Endothelial cell of umbilical vein (primary cell): Measurements from ENCODE around the gene ZNF516. TPM values are rescaled to one million over a fixed set of nuclear protein-coding genes. Genes with fewer than 3 reads are reported as not detected.

Experiments
- BruUV-seq: library from RNA; stranded (reverse); fragments of 400-500 nt; replicated peaks from 2 replicates; lab custom pipeline; 2021; lab: Mats Ljungman, UMichigan
- CTCF ChIA-PET: fragments of 300-600, 350-600 bp; sonication (Branson Sonifier 250); formaldehyde crosslinking; loops from one replicate; lab custom pipeline; 2021; ENCODE audit warnings: antibody characterized with exemption, inconsistent platforms; lab: Charles Lee
- POLR2A ChIA-PET: fragments of 300-600, 350-600 bp; sonication (Branson Sonifier 250); formaldehyde crosslinking; loops from one replicate; lab custom pipeline; 2021; ENCODE audit warnings: antibody characterized with exemption, inconsistent platforms; lab: Charles Lee
- DNase-seq: peaks from one replicate; pipeline ENCODE4 v3.0.0-alpha.2; 2011; ENCODE audit warnings: low read depth, low spot score
- FAIRE-seq: peaks from 2 replicates; lab custom pipeline; 2011; peaks lifted over from hg19 to GRCh38; lab: Jason Lieb, UNC
- H2AFZ ChIP-seq: 2 replicates; pipeline ENCODE4 v1.6.0; 2012; ENCODE audit warnings: low read depth, low read length, control low read depth, inconsistent platforms
- H3K27ac ChIP-seq: 2 replicates; pipeline ENCODE4 v1.5.1; 2011; ENCODE audit warnings: low read depth, mild to moderate bottlenecking, control low read depth, low read length, moderate library complexity; ENCODE audit not compliant: insufficient read depth
- H3K27me3 ChIP-seq, 2 experiments: 2 replicates each; pipeline versions ENCODE4 v1.6.0 to v1.6.1; 2011; ENCODE audit warnings: low read length in 2 of 2, mixed read lengths in 1 of 2; ENCODE audit not compliant: control insufficient read depth in 2 of 2, insufficient read depth in 2 of 2
- H3K36me3 ChIP-seq, 2 experiments: 2 replicates in 1 of 2; 3 replicates in 1 of 2; pipeline ENCODE4 v1.5.1; 2011; ENCODE audit warnings: low read length in 2 of 2, mild to moderate bottlenecking in 1 of 2, moderate library complexity in 1 of 2; ENCODE audit not compliant: control insufficient read depth in 2 of 2, insufficient read depth in 2 of 2; ENCODE audit errors: extremely low read depth in 1 of 2
- H3K4me1 ChIP-seq: 3 replicates; pipeline ENCODE4 v1.5.1; 2011; ENCODE audit warnings: mild to moderate bottlenecking, low read length; ENCODE audit not compliant: control insufficient read depth, insufficient read depth; ENCODE audit errors: extremely low read depth
- H3K4me2 ChIP-seq: 2 replicates; pipeline ENCODE4 v1.6.1; 2011; ENCODE audit warnings: low read length, control low read depth, mixed read lengths; ENCODE audit not compliant: insufficient read depth
- H3K4me3 ChIP-seq, 3 experiments: fragments of 200-600 bp in 1 of 3; sonication (generic), shearing (Covaris generic) in 1 of 3; replicated peaks in 1 of 3; 2 replicates each; pipeline ENCODE4 v1.5.1; 2011 to 2016; ENCODE audit warnings: control low read depth in 3 of 3, low read length in 3 of 3, mild to moderate bottlenecking in 2 of 3, inconsistent platforms in 1 of 3, low read depth in 1 of 3, moderate library complexity in 1 of 3; ENCODE audit not compliant: insufficient read depth in 1 of 3
- H3K79me2 ChIP-seq: 2 replicates; pipeline ENCODE4 v1.6.0; 2012; ENCODE audit warnings: low read length, inconsistent platforms; ENCODE audit not compliant: control insufficient read depth, insufficient read depth
- H3K9ac ChIP-seq: replicated peaks from 2 replicates; pipeline ENCODE3; 2011; ENCODE audit warnings: low read length, control low read depth; ENCODE audit not compliant: insufficient read depth; ENCODE audit errors: extremely low read depth
- H3K9me1 ChIP-seq: replicated peaks from 3 replicates; pipeline ENCODE4 v1.6.0; 2011; ENCODE audit warnings: mild to moderate bottlenecking, low read length; ENCODE audit not compliant: control insufficient read depth, insufficient read depth; ENCODE audit errors: extremely low read depth
- H3K9me3 ChIP-seq: replicated peaks from 2 replicates; pipeline ENCODE4 v1.5.1; 2012; ENCODE audit warnings: low read length, inconsistent platforms; ENCODE audit not compliant: control insufficient read depth, insufficient read depth
- H4K20me1 ChIP-seq: replicated peaks from 2 replicates; pipeline ENCODE3; 2011; ENCODE audit warnings: mild to moderate bottlenecking, low read length; ENCODE audit not compliant: control insufficient read depth, insufficient read depth; ENCODE audit errors: extremely low read depth
- CTCF ChIP-seq, 2 donors: IDR thresholded peaks; 1 replicate in 1 of 2; 2 replicates in 1 of 2; pipeline ENCODE4 v1.5.1; 2011; ENCODE audit warnings: low read length in 2 of 2, mild to moderate bottlenecking in 2 of 2, moderate library complexity in 2 of 2, control low read depth in 1 of 2, inconsistent platforms in 1 of 2, low read depth in 1 of 2; ENCODE audit not compliant: insufficient read depth in 1 of 2; ENCODE audit errors: extremely low read depth in 1 of 2
- FOS ChIP-seq: IDR thresholded peaks from 2 replicates; pipeline ENCODE4 v1.6.1; 2011; ENCODE audit warnings: mild to moderate bottlenecking, low read length, moderate library complexity, borderline replicate concordance; ENCODE audit not compliant: insufficient read depth
- GATA2 ChIP-seq: IDR thresholded peaks from 2 replicates; pipeline ENCODE4 v1.7.0; 2011; ENCODE audit warnings: low read depth, mild to moderate bottlenecking, moderate library complexity, mixed read lengths, low read length; ENCODE audit not compliant: insufficient read length, insufficient read depth
- MYC ChIP-seq: IDR thresholded peaks from one replicate; pipeline ENCODE4 v1.6.1; 2011; ENCODE audit warnings: mild to moderate bottlenecking, low read depth, low read length
- POLR2A ChIP-seq: IDR thresholded peaks from 2 replicates; pipeline ENCODE4 v1.6.1; 2012; ENCODE audit warnings: low read depth, mild to moderate bottlenecking, control low read depth, low read length
- POLR2AphosphoS5 ChIP-seq: IDR thresholded peaks from 2 replicates; pipeline ENCODE4 v1.6.1; 2012; ENCODE audit warnings: low read depth, mild to moderate bottlenecking, control low read depth, low read length, moderate library complexity; ENCODE audit not compliant: insufficient read depth
- dilution Hi-C: fragments of 300-500 bp; cut with MboI; formaldehyde crosslinking; loops from one replicate; pipeline ENCODE4 v1.15.0; 2019; ENCODE audit warnings: low sequenced_read_pairs; ENCODE audit not compliant: extremely low pct_ligation_motif_present
- intact Hi-C: fragments of 100-400 bp; cut with micrococcal nuclease; formaldehyde crosslinking; loops from one replicate; pipeline ENCODE4 v1.10.0; 2022
- polyA plus RNA-seq, 4 experiments: library from polyadenylated mRNA; depleted of rRNA in 3 of 4; stranded (reverse) in 3 of 4; unstranded in 1 of 4; fragments of >200 nt; gene quantifications; 2 replicates each; pipeline versions ENCODE4 v1.2.1 to v1.2.3, GENCODE V29; 2011 to 2012; ENCODE audit warnings: missing spikeins in 1 of 4
- total RNA-seq: library from RNA; stranded (reverse); gene quantifications from 2 replicates; pipeline ENCODE4 v1.2.3, GENCODE V29; 2021

ZNF516 gene
- total and polyA plus RNA-seq, 2 donors (not counting 3 experiments of a cell fraction or from before 2014, with no cell fraction given), result 3.6 to 19.1 TPM

- Histone ChIP-seq H3K9me1 (no peaks in the 10 kb centered on the region), H3K27ac (no peak overlapping the region), H3K4me2 (no peak overlapping the region), H2AFZ (no peak overlapping the region), H3K9me3 (no peaks in the 10 kb centered on the region), H4K20me1 (no peaks in the 10 kb centered on the region), H3K9ac (no peak overlapping the region), H3K36me3 (no peaks in the 10 kb centered on the region), H3K4me3 (no peak overlapping the region), H3K27me3 (no peaks in the 10 kb centered on the region), H3K4me1 (no peaks in the 10 kb centered on the region), H3K79me2 (no peaks in the 10 kb centered on the region)
- BruUV-seq, result no TSS peak
- FAIRE-seq (no peak), DNase-seq (no peak)
- ChIA-PET CTCF (interaction anchor here (1.1 kb wide), 1 partner anchor 10 kb away, joined by 3 read pairs; no protein-coding TSS in a partner anchor), POLR2A (no interaction called here)
- TF ChIP-seq FOS (no peak), POLR2A (no peak), CTCF (IDR thresholded peaks at IDR 0.05; ENCODE audit: extremely low read depth in 1 of 2, insufficient read depth in 1 of 2, low read depth in 1 of 2, low read length in 2 of 2) (no peak), POLR2AphosphoS5 (no peak)
- dilution Hi-C loops, result no loop called here
- intact Hi-C loops, result no loop called here
These were observed 132.4 kb downstream of the ZNF516 start for GRCh38 chr18:76362676-76363075.

DNA sequence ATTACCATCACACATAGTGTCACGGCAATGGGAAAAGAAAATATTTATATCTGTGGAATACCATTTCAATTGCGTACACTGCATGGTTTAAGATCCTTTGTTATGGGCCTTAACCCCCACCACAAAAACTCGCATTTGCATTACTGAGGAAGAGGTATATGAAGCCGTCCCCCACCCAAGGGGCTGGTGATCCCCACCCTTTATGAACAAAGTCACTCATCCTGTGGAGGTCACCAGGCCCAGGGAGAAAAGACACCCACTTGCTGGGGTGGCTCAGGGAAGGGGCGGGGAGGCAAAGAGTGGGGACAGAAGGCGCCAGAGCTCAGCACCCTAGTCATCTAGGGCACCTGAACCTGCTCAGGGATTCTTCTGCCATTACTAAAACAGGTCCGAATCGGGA lies 133.8 kb downstream of the ZNF516 start:
- H3K36me3 ChIP-seq, result no peaks in the 10 kb centered on the region
- TF ChIP-seq MYC (no peak), GATA2 (no peak)
- H3K9ac ChIP-seq, result no peak overlapping the region
- H3K9me1 ChIP-seq, result no peaks in the 10 kb centered on the region
- dilution Hi-C loops (no loop called here), intact Hi-C loops (no loop called here)
- FAIRE-seq (no peak), DNase-seq (no peak)
- H3K79me2 ChIP-seq, result no peaks in the 10 kb centered on the region
- no peaks in the 10 kb centered on the region for H3K27me3 ChIP-seq
- H2AFZ ChIP-seq, result no peak overlapping the region
- H3K27ac ChIP-seq, result no peak overlapping the region
- no peaks in the 10 kb centered on the region for H3K4me1 ChIP-seq
- H3K4me2 ChIP-seq, result no peak overlapping the region
- H4K20me1 ChIP-seq, result no peaks in the 10 kb centered on the region
- POLR2A ChIA-PET, result no interaction called here
- CTCF ChIA-PET, result no interaction called here
- H3K4me3 ChIP-seq, result no peak overlapping the region
- H3K9me3 ChIP-seq, result no peaks in the 10 kb centered on the region
- BruUV-seq, result no TSS peak
